GM21381 (cell line): ENCODE results near the gene ZBTB48.
A peak's percentile ranks its signal among the peaks of the same experiment; 100 is the strongest.
"Not testable (repeated sequence)": the region's sequence is repeated elsewhere in the genome, so short reads cannot be mapped to it uniquely, and the experiment has no call there.

Experiments
- ATAC-seq: cut with Tn5 transposase; IDR thresholded peaks from one replicate; pipeline ENCODE4 v1.9.1; 2021; ENCODE audit warnings: mild to moderate bottlenecking, moderate library complexity; ENCODE audit not compliant: unreplicated experiment

Gene ZBTB48

DNA sequence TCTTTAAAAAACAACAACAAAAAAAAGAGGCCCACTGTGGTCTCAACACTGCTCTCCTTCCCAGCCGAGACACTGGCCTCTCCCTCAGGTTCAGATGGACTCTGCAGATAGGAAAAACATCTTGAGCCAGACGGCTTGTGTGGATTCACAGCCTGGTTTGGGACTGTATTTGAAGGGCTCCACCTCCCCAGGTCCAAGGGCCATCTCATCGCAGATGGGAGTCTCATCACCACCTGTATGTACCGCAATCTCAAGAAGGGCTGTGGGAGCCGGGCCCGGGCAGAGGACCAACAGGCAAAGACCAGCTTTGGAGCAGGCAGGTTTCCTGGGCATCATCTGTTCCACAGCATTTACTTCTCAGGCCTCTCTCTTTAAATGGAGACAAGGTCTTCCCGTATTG lies 10.3 kb downstream of the ZBTB48 start:
- ATAC-seq, result no peak

DNA sequence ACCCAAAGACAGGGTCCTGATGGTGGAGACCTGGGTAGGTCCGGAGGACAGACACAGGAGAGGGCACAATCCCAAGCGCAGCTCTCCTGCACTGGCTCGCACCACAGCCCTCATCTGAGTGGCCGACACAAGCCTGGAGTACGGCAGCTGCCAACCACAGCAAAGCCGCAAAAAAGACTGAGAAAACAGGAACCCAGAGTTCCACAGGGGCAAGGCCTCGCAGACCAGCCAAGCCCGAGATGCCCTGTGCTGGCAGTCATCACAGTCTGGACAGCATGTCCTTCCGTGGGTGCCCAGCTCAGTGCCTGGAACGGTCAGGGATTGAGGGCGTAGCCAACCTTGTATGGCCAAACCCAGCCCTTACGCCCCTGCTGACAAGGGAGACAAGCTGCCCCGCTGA lies 11.4 kb downstream of the ZBTB48 start:
- ATAC-seq, result no peak

DNA sequence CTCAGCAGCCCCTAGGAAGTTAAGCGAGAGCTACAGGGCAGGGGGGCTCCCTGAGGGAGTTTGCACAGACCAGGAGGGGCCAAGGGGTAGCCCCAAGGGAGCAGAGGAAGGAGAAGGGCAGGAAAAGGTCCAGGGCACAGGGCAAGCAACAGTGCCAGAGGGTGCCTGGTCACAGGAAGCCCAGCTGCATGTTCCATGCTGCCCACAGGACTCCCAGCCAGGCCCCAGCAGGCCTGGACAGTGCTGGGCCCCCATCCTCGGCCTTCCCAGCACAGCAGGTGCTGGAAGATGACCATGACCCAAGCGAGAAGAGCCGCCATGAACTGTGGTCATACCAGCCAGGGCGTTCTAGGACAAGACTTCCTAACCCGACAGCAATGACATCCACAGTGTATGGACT lies 11.8 kb downstream of the ZBTB48 start:
- ATAC-seq, result no peak

DNA sequence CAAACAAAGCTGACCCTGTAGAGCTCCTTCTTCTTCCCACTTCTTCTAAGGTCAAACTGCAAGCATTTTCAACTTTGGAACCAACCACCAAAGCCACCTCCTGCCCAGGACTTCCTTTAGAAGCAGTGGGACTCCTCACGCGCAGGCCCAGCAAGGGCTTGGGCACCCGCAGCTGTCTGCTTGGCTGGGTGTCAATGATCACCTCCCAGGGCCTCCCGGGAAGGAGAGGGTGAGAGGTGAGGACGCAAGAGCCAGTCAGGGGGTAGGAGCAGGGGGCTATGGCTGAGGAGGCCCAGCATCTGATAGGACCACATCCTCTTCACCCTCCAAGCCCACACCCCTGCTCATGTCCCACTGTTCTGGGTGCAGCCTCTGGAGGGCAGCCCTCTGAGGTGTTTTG lies 12.6 kb downstream of the ZBTB48 start:
- no peak for ATAC-seq

DNA sequence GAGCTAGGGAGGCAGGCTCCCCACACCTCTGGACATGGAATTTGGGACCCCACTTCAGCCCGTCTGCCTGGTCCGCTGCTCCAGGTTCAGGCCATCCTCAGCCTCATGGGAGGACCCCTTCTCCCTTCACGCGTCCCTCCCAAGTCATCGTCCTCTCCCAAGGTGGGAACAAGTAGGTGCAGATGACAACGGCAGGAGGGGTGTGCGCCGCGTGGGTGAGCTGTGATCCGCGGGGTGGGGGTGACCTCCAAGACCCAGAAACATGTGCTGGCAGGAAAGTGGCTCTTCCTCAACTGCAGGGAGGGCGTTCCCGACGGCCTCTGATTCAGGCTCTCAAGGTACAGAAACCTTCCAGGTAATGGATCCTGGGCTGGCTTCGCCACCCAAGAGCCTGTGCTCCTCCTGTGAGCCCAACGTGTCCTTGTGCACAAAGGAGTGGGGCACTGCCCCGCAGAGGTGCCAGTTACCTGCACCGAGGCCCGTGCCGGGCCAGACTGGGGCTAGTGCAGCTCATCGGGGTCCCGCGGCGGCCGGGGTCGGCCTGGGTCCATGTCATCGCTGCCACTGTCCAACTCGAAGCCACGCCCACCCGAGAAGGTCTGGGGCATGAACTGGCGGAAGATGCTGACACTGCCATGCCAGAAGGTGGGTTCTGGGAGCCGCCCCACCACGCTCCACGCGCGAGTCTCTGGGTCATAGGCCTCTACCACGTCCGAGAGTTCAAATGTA lies 13.2 kb downstream of the ZBTB48 start:
- ATAC-seq, result no peak

DNA sequence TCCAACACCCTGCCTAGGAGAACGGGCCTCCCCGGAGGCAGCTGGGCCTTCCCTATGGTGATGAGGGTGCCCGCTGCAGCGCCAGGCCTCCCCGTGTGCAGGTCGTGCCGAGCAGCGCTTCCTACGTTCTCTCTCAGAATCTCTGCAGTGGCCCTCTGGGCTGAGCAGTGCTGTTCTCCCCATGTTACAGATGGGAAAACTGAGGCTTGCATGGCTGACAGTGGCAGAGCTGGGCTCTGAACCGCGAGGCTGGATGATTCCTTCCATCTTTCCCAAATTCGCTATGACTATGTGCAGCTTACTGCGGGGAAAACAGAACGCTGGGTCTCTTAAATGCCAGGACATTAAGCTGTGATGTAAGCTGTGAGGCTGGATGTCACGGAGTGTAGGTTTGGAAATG lies 14.0 kb downstream of the ZBTB48 start:
- no peak for ATAC-seq

DNA sequence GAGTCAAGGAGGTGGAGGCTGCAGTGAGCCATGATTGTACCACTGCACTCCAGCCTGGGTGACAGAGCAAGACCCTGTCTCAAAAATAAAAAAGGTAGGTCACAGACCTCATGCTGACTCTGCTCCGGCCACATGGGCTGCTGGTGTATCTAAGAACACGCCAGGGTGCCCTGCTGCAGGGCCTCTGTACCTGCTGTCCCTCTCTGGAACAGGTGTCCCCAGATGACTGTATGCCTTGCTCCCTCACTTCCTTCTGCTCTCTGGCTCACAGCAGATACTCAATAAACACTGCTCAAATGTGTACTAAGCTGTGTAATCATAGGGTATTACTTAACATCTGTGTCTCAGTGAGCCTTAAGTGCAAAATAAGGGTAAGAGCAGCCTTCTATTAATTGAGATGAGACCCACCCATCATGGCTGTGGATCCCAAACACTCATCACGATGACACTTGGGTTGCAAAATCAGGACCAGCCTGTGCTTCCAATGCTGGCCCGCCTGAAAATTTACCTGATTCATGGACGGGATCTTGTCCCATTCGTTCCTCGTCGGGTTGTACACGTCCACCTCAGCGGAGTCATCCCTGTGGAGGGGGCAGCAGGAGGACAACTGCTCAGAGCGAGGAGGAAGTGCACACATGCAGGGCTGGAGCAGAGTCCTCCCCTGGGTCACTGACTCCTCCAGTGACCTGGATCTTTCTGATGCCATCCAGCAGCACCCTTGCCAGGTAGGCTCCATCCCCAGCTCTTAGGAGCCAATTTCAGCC lies 15.4 kb downstream of the ZBTB48 start:
- ATAC-seq, result no peak

DNA sequence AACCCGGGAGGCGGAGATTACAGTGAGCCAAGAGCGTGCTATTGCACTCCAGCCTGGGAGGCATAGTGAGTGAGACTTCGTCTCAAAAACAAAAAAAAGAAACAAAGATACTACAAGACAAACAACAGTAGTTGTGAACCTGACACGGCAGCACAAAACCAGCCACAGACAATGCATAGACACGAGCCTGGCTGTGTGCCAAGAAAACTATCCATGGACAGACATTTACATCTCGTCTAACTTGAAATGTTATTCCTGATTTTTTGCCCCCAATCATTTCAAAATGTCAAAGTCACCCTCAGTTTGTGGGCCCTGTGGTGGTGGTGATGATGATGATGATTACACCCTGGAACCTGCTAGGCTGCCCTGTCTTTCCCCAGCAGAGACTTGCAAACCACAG lies 16.6 kb downstream of the ZBTB48 start:
- no peak for ATAC-seq

DNA sequence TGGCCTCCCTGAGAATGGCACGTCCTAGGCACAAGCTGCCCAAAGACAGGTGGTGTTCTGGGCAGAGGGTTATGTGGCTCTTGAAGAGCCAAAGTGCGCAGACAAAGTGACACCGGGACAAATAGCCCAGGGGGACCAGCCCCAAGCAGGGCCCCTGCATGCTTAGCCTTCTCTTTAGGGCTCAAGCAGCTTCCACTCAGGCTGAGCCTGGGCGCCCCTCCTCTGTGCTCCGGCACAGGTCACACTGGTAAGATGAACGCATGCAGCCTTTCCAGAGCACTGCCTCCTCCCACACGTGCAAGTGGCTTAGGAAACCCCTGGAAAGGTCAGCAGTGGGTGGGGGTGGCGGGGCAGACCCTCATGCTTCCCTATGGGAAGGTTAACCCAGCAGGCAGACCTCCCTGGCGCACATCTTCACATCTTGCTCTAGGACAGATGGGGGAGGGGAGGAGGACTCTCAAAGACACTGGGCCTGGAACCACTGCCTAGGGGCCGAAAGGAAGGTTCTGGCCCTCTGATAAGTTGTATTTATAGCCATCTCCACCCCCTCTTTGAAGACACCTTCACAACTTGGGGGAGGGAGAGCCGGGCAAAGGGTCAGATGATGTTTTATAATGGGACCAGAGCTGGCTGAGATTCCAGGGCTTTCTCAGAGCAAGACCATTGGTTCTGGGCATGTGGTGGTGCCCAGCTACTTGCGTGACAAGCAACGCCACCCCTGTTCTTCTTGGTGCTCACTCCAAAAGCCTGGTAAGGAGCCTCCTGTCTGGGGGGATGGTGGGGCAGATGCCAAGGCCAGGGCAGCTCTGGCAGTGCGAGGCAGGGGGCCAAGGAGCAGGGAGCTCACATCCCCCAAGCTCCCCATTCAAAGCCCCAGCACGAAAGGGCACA lies 17.3 kb downstream of the ZBTB48 start:
- no peak for ATAC-seq

DNA sequence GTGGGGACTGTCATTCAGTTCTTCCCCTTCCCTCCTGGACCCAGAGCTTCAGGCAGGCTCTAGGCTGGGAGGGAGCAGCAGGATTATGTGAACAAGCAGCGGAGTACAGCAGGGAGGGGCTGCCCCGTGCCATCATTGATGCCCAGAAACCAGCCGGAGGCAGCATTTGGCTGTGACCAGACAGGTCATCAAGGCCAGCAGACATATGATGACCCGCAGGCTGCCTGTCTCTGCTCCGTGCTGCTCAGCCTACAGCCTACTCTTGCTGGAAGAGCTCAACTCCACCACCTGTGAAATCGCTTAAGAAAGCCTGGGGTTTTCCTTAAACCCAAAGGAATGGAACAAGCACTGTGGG lies 18.0 kb downstream of the ZBTB48 start:
- ATAC-seq, result no peak

DNA sequence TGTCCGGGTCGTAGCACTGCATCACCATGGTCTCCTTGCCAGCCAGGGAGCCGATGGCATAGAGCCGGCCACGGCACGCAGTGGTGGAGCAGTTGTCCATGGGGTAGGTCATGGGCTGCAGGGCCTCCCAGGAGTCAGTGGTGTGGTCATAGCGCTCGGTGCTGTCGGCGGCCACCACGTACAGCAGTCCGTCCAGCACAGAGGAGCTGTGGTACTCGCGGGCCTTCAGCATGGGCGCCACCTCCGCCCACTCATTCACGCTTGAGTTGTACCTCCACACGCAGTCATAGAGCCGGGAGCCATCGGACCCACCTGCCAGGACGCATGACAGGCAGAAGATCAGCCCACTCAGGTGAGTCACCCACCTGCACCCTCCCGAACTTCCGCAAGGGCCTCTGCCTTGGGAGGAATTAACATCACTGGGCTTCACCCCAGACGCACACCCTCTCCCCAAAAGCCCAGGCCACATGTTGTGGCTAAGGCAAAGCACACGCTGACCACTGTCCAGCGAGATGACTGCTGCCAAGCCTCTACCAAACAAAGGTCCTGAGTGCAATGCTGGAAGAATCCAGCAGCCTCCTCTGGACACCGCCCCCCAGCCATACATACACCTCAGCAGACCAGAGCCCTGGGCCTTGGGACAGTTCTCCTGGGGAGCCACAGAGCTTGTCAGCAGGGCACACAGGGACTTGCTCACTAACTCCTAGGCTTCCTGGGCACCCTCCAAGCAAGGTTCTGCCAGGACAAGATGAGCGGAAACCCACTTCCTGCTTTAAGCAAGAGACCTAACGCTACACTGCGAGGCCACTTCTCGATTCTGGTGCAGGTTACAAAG lies 19.6 kb downstream of the ZBTB48 start:
- no peak for ATAC-seq

DNA sequence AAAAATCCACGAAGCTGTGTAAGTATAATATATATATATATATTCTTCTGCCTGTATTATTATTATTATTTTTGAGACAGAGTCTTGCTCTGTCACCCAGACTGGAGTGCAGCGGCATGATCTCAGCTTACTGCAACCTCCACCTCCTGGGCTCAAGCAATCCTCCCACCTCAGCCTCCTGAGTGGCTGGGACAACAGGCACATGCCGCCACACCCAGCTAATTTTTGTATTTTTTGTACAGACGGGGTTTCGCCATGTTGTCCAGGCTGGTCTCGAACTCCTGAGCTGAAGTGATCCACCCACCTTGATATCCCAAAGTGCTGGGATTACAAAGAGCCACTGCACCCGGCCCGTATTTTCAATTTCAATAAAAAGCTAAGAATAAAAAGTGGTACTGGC lies 20.2 kb downstream of the ZBTB48 start:
- ATAC-seq, result not testable (repeated sequence)

DNA sequence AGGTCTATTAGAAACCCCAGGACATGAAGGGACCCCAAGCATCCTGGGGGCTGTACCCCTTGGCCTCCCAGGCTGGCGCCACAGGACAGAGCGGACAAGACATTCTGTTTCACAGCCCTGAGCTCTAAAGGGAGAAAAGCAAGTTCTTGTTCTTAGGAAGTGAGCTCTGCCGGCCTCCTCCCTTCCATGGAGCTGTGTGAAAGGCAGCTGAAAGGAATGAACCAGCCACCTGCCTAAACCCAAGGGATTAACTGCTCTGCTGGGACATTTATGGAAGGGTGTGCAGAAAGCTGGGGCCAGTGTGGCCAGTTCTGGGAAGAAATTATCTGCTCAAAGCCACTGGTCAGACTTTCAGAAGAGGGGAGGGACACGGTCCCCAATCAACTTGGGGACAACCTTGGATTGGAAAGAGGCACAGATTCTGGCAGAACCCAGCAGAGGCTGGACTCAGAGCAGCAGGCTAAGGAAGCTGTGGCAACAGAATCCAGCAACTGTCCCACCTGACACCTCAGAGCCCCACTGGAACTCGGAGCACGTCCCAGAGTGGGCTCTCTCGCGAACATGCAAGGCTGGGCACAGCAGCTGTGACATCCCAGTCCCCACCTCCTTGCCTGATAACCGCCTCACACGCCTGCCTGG lies 20.7 kb downstream of the ZBTB48 start:
- no peak for ATAC-seq

DNA sequence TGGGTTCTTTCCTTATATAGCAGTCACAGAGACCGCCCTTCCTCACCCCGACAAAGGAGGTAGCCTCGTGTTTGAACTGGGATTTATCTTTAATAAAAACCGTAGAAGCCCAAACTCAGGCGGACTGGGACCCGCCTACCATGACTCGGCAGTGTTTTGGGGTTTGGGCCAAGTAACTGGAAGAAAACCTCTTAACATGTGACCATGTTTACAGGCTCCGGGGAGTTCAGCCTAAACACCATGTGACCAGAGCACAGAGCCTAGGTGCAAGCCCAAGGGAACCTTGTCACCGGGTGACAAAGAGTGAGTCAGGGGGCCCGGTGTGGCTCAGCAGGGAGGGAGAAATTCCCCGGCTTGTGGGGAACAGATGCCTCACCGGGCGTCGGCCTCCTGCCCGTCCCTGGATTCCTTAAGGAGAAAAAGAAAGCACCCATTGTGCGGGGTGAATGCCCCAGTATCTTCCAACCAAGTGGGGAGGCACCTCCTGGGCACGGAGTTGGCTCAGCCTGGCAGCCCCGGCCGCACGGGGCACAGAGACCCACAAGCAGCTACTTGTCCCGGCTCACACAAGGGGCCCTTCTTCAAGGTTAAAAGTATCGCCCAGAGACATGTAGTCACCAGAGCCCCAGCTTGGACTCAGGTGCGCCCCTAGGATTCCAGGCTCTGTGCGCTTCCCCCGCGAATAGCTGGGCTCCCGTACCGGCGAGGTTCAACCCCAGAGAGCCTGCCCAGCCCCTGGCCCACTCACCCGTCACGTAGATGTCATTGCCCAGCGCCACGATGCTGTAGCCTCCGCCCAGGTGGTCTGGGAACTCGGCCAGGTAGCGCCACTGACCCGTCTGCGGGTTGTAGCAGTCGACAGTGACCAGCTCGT lies 21.5 kb downstream of the ZBTB48 start:
- ATAC-seq, result no peak

DNA sequence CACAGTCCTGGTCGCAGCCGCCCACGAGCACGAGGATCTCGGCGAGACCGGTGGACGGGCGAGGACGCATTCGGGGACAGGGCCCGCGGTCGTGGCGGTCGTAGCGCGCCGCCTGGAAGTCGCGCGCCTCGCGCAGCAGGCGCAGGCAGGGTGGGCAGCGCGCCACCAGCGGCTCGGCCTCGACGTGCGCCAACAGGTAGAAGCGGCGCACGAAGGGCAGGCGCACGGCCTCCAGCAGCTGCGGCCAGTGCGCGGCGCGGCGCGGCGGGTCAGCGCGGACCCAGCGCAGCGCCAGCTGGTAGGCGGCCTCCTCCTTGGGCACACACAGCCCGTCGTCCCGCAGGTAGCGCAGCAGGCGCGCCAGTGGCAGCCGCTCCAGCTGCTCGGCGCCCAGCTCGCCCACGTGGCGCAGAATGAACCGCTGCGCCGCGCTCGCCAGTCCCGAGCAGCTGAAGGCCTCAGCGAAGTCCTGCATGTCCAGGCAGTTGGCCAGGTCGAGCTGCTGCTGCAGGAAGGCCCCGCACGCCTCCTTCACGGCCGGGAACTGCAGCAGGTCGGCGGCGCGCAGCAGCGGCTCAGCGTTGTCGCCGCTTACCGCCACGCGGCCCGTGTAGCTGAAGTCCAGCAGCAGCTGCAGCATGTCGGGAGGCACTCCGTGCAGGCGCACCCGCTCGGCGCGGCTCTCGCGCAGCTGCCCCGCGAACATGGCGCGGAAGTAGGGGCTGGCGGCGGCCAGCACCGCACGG lies 22.3 kb downstream of the ZBTB48 start:
- peak; percentile 29 for ATAC-seq

DNA sequence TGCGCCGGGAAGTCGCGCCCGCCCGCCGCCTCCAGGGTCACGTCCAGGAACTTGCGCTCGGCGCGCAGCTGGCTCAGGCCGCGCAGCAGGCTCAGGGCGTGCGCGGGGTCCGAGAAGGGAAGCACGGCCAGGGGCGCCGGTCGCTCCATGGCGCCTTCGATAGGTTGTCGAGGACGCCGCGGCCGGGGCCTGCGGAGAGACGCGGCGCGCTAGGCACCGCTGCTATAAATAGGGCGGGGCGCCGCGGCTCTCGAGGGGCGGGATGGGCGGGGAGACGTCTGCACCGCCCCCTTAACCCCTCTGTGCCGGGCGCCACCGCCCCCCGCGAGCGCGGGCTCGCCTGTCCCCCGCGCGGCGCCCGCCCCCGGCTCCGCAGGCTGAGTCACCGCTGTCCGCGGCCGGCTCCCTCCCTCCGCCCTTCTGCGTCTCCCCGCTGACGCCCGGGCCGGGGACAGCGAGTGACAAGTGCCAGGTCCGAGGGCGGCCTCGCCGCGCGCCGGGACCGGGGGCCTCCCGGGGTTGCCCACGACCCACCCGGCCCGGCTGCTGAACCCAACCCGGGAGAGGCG lies 23.0 kb downstream of the ZBTB48 start, which contains the start of gene KLHL21:
TSS of gene KLHL21 (minus strand) at position 201 of the 569 bp plus-strand sequence. CDS start at position 149, 52 bp downstream.
- ATAC-seq, result peak; percentile 58

DNA sequence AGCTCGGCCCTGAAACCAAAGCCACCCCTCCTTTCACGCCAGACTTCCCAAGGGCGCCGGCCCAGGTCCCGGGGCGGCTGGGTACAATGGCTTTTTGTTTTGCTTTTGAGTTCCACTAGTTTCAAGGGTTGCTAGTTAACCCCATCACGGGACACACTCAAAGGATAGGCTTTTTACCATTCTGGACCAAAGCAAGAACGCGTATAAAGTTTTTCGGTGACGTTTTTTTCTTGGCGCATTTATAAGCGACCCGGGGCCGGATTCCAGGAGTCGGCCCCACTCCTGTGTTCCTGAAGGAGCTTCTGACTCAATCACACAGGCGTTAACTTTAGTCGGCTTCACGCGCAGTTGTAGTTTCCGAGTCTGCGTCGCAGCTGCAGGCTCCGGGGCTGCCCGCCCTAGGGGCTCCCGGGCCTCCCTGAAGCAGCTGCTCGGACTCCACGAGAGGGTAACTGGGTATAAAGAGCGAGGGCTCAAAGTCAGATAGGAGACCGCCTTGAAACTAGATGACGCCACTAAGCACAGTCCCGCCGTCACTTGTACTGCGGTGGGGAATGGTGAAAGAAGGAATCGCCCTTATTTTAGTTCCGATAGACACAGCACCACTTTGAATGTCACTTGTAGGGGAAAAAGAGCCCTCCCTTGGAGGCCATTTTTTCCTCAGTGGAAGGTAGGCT lies 23.6 kb downstream of the ZBTB48 start:
- peak; percentile 3 for ATAC-seq
